NB4 (cell line): Measurements from ENCODE around the gene INAVA.

Experiments
- POLR2A ChIP-seq: IDR thresholded peaks from 2 replicates; pipeline ENCODE4 v1.6.1; 2011; ENCODE audit warnings: mild to moderate bottlenecking; ENCODE audit not compliant: insufficient read length; ENCODE audit errors: extremely low read depth
- TF ChIP-seq, protein P1 (sequence below): IDR thresholded peaks from one replicate; pipeline ENCODE4 v1.5.1; 2012; ENCODE audit warnings: low read depth, low read length
- TF ChIP-seq, protein P2 (sequence below): IDR thresholded peaks from 2 replicates; pipeline ENCODE4 v1.6.1; 2011; ENCODE audit warnings: low read depth, low read length

DNA sequence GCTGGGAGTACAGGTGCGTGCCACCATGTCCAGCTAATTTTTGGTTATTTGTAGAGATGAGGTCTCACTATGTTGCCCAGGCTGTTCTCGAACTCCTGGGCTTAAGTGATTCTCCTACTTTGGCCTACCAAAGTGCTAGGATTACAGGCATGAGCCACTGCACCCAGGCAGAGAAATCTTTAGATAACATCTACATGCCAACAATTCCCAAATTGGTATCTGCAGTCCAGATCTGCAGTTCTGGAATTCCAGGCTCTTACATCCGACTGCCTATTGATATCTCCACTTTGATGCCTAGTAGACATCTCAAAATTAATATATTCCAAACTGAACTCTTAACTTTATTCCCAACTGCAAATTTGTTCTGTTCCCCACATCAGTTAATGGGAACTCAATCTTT lies 23.3 kb downstream of the INAVA start:
- TF ChIP-seq, protein P1, sequence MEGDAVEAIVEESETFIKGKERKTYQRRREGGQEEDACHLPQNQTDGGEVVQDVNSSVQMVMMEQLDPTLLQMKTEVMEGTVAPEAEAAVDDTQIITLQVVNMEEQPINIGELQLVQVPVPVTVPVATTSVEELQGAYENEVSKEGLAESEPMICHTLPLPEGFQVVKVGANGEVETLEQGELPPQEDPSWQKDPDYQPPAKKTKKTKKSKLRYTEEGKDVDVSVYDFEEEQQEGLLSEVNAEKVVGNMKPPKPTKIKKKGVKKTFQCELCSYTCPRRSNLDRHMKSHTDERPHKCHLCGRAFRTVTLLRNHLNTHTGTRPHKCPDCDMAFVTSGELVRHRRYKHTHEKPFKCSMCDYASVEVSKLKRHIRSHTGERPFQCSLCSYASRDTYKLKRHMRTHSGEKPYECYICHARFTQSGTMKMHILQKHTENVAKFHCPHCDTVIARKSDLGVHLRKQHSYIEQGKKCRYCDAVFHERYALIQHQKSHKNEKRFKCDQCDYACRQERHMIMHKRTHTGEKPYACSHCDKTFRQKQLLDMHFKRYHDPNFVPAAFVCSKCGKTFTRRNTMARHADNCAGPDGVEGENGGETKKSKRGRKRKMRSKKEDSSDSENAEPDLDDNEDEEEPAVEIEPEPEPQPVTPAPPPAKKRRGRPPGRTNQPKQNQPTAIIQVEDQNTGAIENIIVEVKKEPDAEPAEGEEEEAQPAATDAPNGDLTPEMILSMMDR = no peak
- TF ChIP-seq, protein P2, sequence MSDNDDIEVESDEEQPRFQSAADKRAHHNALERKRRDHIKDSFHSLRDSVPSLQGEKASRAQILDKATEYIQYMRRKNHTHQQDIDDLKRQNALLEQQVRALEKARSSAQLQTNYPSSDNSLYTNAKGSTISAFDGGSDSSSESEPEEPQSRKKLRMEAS = no peak
- no peak for TF ChIP-seq POLR2A
